ENCODE measurements around the gene GPR146.

Gene GPR146

GRCh38 chr7:1090236-1090635 lies 45.9 kb downstream of the GPR146 start:
- in situ Hi-C loops (cut with HindIII; ENCODE audit: low sequenced_read_pairs), result no loop called here

DNA sequence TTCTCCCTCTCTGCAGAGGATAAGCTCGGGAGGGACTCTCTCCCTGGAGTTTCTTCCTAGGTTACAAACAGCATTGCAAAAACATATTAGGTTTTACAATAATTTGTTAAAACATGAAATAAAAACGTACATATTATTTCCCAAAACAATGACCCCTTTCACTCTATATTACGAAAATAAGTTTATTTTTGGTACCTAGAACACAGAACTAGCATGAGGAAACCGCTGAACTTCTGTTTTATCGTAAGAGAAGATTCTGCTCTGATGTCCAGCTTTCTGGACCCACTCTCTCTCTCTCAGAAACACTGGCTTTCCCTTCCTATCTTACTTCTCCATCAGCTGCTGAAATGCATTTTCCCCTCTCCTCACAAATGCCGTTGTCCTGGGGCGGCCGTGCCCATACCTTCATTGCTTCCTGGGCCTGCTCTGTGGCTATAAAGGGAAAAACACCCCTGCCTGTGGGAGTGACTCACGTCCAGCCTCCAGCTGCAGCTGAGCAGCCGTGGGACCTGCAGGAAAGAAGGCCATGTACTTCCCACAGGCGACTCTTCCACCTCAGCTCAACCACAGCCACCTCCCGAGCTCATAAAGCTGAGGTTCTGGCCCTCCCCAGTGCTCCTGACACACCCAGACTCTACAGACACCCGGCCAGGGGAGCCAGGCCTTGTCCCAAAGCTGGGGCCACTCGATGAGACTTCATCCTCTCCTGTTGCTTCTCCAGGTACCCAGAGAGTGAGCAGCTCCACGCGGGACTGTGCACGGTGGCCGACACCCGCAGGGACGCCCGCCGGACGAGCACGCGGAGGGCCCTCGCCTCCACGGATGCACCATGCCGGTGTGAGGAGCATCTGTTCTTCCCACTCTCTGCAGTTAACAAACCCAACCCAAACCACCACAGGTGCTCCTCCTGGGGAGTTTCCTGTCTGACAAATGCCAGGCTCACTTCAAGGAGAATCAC lies 46.6 kb downstream of the GPR146 start:
- in situ Hi-C loops (cut with HindIII; ENCODE audit: low sequenced_read_pairs), result no loop called here

- in situ Hi-C loops (cut with HindIII; ENCODE audit: low sequenced_read_pairs), result no loop called here
These were observed 47.3 kb downstream of the GPR146 start for GRCh38 chr7:1091644-1092027.

- in situ Hi-C loops (cut with HindIII; ENCODE audit: low sequenced_read_pairs), result no loop called here
These were observed 47.9 kb downstream of the GPR146 start for GRCh38 chr7:1092161-1092632.

DNA sequence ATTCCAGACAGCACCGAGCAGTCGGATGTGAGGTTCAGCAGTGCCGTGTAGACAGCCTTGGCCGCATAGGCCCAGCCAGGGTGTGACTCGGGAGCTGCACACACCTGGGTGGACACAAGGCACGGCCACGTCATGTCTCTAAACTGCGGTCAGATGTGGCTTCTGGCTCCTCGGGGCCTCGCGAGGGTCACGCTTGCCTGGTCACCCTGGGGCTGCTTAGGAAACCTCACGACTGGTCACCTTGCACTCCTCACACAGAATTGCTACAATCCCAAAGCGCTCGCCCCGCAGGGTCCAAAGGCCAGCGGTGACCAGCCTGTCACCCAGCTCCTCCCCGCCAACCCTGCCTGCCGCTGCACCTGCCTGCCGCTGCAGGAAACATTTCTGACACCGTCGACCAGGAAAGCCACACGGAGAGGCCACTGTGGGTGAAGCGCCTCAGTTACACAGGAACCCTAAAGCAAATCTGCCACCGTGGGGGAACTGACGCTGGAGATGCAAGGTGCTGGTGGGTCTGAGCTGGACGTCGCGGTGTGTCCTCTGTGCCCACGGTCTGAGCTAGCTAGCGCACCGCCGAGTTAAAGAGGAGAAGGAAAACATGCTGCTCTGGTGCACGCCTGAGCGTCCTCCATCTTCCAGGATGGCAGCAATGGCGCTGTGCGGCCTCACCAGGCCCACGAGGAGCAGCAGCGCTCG lies 48.6 kb downstream of the GPR146 start:
- in situ Hi-C loops (cut with HindIII; ENCODE audit: low sequenced_read_pairs), result no loop called here

DNA sequence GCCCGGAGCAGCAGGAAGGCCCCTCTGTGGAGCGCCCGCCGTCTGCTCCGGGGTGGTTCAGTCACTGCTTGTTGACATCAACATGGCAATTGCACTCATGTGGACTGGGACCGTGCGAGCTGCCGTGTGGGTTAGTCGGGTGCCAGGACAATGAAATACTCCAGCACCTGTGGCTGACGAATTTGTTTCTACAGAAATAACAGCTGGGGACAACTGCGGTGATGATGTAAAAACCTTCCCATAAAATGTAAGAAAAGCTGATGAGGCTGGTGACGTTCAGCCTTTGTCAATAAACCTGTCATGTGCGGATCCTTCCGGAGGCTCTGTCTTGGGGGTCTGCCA lies 49.1 kb downstream of the GPR146 start:
- in situ Hi-C loops (cut with HindIII; ENCODE audit: low sequenced_read_pairs), result no loop called here

- in situ Hi-C loops (cut with HindIII; ENCODE audit: low sequenced_read_pairs), result no loop called here
These were observed 49.7 kb downstream of the GPR146 start for GRCh38 chr7:1093916-1094508.

DNA sequence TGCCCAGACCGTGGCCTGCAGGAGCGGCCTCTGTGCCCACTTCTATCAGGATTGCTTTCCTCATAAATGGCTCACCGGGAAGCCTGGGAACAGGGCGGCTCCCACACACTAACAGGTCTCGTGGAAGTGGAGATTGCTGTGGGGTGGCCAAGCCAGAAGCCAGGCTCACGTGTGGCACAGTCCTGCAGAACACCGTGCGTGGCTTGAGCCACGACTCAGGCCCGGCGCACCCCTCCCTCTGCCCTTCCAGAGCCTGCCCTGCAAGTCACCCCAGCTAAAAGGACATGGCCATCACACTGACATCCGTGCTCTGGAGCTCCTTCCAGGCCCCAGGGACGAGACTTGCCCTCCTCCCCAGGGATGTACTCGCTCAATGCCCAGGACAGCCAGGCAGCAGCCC lies 50.5 kb downstream of the GPR146 start:
- in situ Hi-C loops (cut with HindIII; ENCODE audit: low sequenced_read_pairs), result no loop called here

DNA sequence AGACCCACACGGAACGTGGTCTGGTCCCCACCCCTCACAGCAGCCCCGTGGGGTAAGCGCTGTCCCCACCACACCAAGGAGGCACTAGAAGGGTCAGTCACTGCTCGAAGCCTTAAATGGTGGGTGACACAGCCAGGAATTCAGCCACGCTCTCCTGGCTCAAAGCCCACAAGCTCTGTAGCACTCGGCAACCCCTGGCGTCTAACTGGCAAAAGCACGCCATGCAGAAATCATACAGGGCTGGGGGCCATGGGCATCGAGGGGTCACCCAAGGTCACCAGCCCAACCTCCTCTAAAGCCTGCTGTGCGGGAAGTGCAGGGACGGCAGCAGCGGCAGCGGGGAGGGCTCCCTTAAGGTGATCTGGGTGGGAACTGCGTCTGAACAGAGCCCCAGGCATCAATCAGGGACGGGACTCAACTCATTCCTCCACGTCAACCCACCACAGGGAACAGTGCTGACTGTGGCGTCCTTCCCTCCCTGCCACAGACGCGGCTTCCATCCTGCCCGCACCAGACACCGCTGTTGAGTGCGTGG lies 51.3 kb downstream of the GPR146 start:
- in situ Hi-C loops (cut with HindIII; ENCODE audit: low sequenced_read_pairs), result no loop called here

DNA sequence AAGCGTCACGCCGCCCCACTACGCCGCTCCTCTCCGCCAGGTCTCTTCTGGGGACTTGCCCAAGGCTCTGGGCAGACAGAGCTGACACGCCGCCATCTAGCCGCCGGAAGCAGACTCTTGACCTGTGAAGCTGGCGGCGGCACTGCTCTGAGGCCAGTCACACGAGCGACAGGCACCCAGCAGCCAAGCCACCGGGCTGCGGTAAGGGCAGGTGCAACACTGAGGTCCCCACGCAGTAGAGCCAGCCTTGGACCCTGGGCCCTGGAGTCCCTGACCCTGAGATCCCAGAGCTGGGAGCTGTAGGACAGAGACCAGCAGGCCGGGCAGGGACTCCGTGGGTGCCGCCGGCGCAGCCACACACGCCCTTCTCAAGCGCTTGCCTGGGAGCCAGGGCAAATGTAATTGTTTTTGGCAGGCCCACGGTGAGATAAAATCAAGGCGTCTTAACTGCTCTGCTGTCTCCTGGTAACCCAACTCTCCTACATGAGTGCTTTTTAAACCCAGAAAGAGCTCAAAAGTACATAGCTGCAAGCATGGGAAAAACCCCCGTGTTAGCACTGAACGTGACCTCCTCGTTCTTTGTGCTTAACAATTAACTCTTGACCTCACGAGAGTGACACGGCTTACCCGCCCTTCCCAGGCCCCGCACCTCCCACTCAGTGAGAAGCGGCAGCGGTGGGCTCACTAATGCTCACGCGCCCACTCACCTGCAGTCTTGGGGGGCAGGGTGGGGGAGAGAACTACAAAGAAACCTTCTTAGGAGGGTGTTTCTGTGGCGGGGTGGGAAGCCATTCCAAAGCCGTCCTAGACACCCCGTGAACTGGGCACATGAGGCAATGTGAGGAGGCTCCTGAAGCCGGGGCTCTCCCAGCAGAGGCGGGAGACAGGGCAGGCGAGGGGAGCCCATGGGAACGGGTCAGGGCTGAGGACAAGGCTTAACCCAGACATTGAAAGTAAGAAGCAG lies 52.1 kb downstream of the GPR146 start:
- in situ Hi-C loops (cut with HindIII; ENCODE audit: low sequenced_read_pairs), result no loop called here

- in situ Hi-C loops (cut with HindIII; ENCODE audit: low sequenced_read_pairs), result no loop called here
These were observed 52.8 kb downstream of the GPR146 start for GRCh38 chr7:1097120-1097504.

- in situ Hi-C loops (cut with HindIII; ENCODE audit: low sequenced_read_pairs), result no loop called here
These were observed 54.2 kb downstream of the GPR146 start for GRCh38 chr7:1098243-1099153.

- in situ Hi-C loops (cut with HindIII; ENCODE audit: low sequenced_read_pairs), result no loop called here
These were observed 54.8 kb downstream of the GPR146 start for GRCh38 chr7:1099154-1099542.

GRCh38 chr7:1099637-1100036 lies 55.3 kb downstream of the GPR146 start:
- in situ Hi-C loops (cut with HindIII; ENCODE audit: low sequenced_read_pairs), result no loop called here

DNA sequence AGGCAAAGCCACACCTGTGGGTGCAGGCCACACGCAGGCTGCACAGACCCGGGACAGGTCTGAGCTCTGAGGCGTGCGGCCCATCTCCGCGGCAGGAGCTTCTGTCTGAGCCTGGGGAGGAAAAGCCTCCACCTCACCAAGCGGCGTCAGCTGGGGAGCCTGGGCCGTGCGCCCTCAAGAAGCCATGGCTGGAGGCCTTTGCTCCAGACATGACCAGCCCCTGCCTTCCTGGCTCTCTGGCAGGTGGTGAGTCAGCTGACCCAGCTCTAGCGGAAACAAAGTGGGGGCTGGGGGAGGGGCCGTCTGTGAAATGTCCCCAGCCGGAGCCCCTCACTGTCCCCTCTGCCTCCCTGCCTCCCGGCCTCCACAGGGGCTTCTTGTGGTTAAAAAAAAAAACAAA lies 56.0 kb downstream of the GPR146 start:
- in situ Hi-C loops (cut with HindIII; ENCODE audit: low sequenced_read_pairs), result no loop called here

- in situ Hi-C loops (cut with HindIII; ENCODE audit: low sequenced_read_pairs), result no loop called here
These were observed 56.7 kb downstream of the GPR146 start for GRCh38 chr7:1100834-1101562.

DNA sequence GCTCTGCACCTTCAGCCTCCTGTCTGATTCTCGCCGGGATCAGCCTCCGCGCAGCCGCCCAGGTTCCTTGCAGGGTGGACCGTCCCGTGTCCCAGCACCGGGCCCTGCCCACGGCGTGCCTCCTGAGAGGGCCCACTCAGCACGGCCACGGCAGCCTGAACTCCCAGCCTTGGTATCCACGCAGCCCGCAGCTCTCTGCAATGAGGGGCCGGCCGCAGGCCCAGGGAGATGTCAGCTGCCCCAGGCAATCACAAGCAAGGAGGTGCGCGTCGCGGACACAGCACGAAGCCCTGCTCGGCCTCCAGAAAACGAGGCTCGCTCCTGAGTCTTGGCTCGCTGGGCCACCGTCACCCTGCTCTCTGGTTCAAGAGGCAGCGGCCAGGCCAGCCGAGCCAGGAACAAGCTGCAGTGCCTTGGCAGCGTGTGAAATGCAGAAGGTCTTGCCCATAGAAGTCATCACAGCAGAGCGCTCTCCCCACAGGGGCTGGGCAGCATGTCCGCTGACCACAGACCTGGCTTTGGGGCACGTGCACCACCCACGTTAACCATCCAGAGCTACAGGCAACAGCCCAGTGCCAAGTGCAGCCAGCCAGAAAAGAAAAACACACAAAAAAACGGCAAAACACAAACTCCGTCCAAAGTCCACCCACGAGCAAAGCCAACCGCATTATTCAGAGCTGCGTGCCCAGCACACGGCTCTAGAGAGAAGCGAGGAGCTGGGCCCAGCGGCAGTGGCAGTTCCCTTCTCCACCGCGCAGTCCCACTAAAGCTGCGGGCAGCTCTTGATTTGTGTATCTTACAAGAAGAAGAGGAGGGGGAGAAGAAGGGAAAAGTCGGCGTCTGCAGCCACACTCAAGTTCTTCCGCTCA lies 57.5 kb downstream of the GPR146 start:
- in situ Hi-C loops (cut with HindIII; ENCODE audit: low sequenced_read_pairs), result no loop called here

Measured in endothelial cell of hepatic sinusoid (primary cell).